H1 (cell line): ENCODE results near the gene MEGF9. TPM values are rescaled to one million over a fixed set of nuclear protein-coding genes. Genes with fewer than 3 reads are reported as not detected.

Source experiments
- CTCF ChIA-PET: fragments of 300-600 bp; sonication (Branson Sonifier 250); formaldehyde crosslinking; loops from one replicate; lab custom pipeline; 2021; ENCODE audit not compliant: partially characterized antibody; lab: Charles Lee
- POLR2A ChIA-PET: fragments of 300-600 bp; sonication (Branson Sonifier 250); formaldehyde crosslinking; loops from one replicate; lab custom pipeline; 2021; ENCODE audit warnings: inconsistent platforms; ENCODE audit not compliant: partially characterized antibody; lab: Charles Lee
- DNase-seq, 2 experiments: peaks; one replicate each; pipeline versions ENCODE4 v3.0.0 to v3.0.0-alpha.2; 2010 to 2022; ENCODE audit warnings: low spot score in 2 of 2, low read depth in 1 of 2, mixed read lengths in 1 of 2
- FAIRE-seq: peaks from 2 replicates; lab custom pipeline; 2011; peaks lifted over from hg19 to GRCh38; lab: Jason Lieb, UNC
- H2AFZ ChIP-seq: 2 replicates; pipeline ENCODE4 v1.8.1; 2012; ENCODE audit warnings: low read length, inconsistent platforms
- H2AK5ac ChIP-seq: 2 replicates; pipeline ENCODE4 v1.6.1; 2013; ENCODE audit warnings: low read depth, low read length
- H2BK120ac ChIP-seq: replicated peaks from 2 replicates; pipeline ENCODE3; 2013; ENCODE audit warnings: low read depth, low read length, inconsistent platforms
- H2BK12ac ChIP-seq: 2 replicates; pipeline ENCODE4 v1.6.1; 2013; ENCODE audit warnings: low read depth, low read length
- H2BK15ac ChIP-seq: 2 replicates; pipeline ENCODE4 v1.6.1; 2013; ENCODE audit warnings: low read length
- H2BK20ac ChIP-seq: 2 replicates; pipeline ENCODE4 v1.6.1; 2013; ENCODE audit warnings: low read length
- H2BK5ac ChIP-seq: 2 replicates; pipeline ENCODE4 v1.6.1; 2013; ENCODE audit warnings: low read depth, low read length
- H3K14ac ChIP-seq: 2 replicates; pipeline ENCODE4 v1.6.1; 2013; ENCODE audit warnings: inconsistent platforms; ENCODE audit not compliant: insufficient read length
- H3K18ac ChIP-seq: 2 replicates; pipeline ENCODE4 v1.6.1; 2013; ENCODE audit warnings: low read length; ENCODE audit errors: extremely low read depth
- H3K23ac ChIP-seq: 2 replicates; pipeline ENCODE4 v1.6.1; 2013; ENCODE audit warnings: inconsistent platforms; ENCODE audit not compliant: insufficient read length
- H3K23me2 ChIP-seq: 2 replicates; pipeline ENCODE4 v1.6.1; 2013; ENCODE audit warnings: low read depth, low read length
- H3K27ac ChIP-seq: 2 replicates; pipeline ENCODE4 v1.6.1; 2011; ENCODE audit warnings: low read depth, low read length, inconsistent platforms
- H3K27me3 ChIP-seq, 4 experiments: replicated peaks in 1 of 4; 1 replicate in 1 of 4; 2 replicates in 3 of 4; pipeline versions ENCODE4 v1.6.1 to v1.8.1; 2011 to 2013; ENCODE audit warnings: low read length in 3 of 4, mild to moderate bottlenecking in 3 of 4, inconsistent platforms in 2 of 4, mixed read lengths in 2 of 4, moderate library complexity in 1 of 4; ENCODE audit not compliant: control insufficient read depth in 3 of 4, insufficient read depth in 3 of 4; ENCODE audit errors: extremely low read depth in 1 of 4
- H3K36me3 ChIP-seq, 4 experiments: 2 replicates each; pipeline versions ENCODE4 v1.6.1 to v1.8.1; 2011 to 2013; ENCODE audit warnings: mild to moderate bottlenecking in 4 of 4, low read length in 3 of 4, moderate library complexity in 2 of 4, control low read depth in 1 of 4, inconsistent platforms in 1 of 4; ENCODE audit not compliant: insufficient read depth in 4 of 4, control insufficient read depth in 2 of 4
- H3K4ac ChIP-seq: replicated peaks from 2 replicates; pipeline ENCODE3; 2013; ENCODE audit warnings: low read length, low read depth, mixed read lengths, inconsistent platforms; ENCODE audit not compliant: insufficient read length
- H3K4me1 ChIP-seq, 4 experiments: replicated peaks in 1 of 4; 1 replicate in 1 of 4; 2 replicates in 3 of 4; pipeline versions ENCODE4 v1.6.1 to v1.8.1; 2011 to 2013; ENCODE audit warnings: low read length in 3 of 4, inconsistent platforms in 2 of 4, mixed read lengths in 1 of 4; ENCODE audit not compliant: insufficient read depth in 4 of 4, control insufficient read depth in 3 of 4
- H3K4me2 ChIP-seq, 2 experiments: 2 replicates each; pipeline versions ENCODE4 v1.6.1 to v1.8.1; 2011 to 2013; ENCODE audit warnings: low read depth in 2 of 2, low read length in 2 of 2, control low read depth in 1 of 2, inconsistent platforms in 1 of 2, mild to moderate bottlenecking in 1 of 2; ENCODE audit not compliant: insufficient read depth in 1 of 2
- H3K4me3 ChIP-seq, 4 experiments: fragments of 200-600, 300-600 bp in 1 of 4; sonication (generic), shearing (Covaris generic), sonication (Bioruptor Twin) in 1 of 4; 2 replicates each; pipeline versions ENCODE4 v1.5.1 to v1.8.1; 2011 to 2016; ENCODE audit warnings: low read length in 4 of 4, low read depth in 3 of 4, control low read depth in 2 of 4, inconsistent platforms in 2 of 4, mild to moderate bottlenecking in 2 of 4, mixed read lengths in 1 of 4, moderate library complexity in 1 of 4; ENCODE audit not compliant: insufficient read depth in 2 of 4; ENCODE audit errors: extremely low read depth in 1 of 4
- H3K56ac ChIP-seq: replicated peaks from 2 replicates; pipeline ENCODE3; 2013; ENCODE audit warnings: low read depth, mild to moderate bottlenecking, mixed read lengths, low read length, inconsistent platforms; ENCODE audit not compliant: insufficient read length
- H3K79me1 ChIP-seq: 2 replicates; pipeline ENCODE4 v1.6.1; 2013; ENCODE audit warnings: low read depth, low read length, control low read depth
- H3K79me2 ChIP-seq, 2 experiments: 2 replicates each; pipeline versions ENCODE4 v1.6.1 to v1.8.1; 2012 to 2013; ENCODE audit warnings: low read length in 2 of 2, mild to moderate bottlenecking in 2 of 2, inconsistent platforms in 1 of 2; ENCODE audit not compliant: insufficient read depth in 2 of 2, control insufficient read depth in 1 of 2
- H3K9ac ChIP-seq, 4 experiments: replicated peaks in 1 of 4; 1 replicate in 1 of 4; 2 replicates in 3 of 4; pipeline versions ENCODE4 v1.6.1 to v1.8.1; 2011 to 2013; ENCODE audit warnings: low read depth in 3 of 4, low read length in 3 of 4, control low read depth in 2 of 4, mild to moderate bottlenecking in 2 of 4, moderate library complexity in 2 of 4, inconsistent platforms in 1 of 4; ENCODE audit errors: extremely low read depth in 1 of 4
- H3K9me3 ChIP-seq, 2 experiments: 2 replicates each; pipeline versions ENCODE4 v1.6.1 to v1.8.1; 2012 to 2013; ENCODE audit warnings: mild to moderate bottlenecking in 2 of 2, moderate library complexity in 2 of 2, control low read depth in 1 of 2, inconsistent platforms in 1 of 2, low read depth in 1 of 2, low read length in 1 of 2, mixed read lengths in 1 of 2; ENCODE audit not compliant: insufficient read depth in 2 of 2
- H4K20me1 ChIP-seq, 2 experiments: replicated peaks in 1 of 2; 2 replicates each; pipeline versions ENCODE3 to v1.8.1; 2011 to 2013; ENCODE audit warnings: inconsistent platforms in 2 of 2, low read length in 2 of 2, mild to moderate bottlenecking in 1 of 2; ENCODE audit not compliant: insufficient read depth in 2 of 2, control insufficient read depth in 1 of 2
- H4K5ac ChIP-seq: 2 replicates; pipeline ENCODE4 v1.6.1; 2013; ENCODE audit warnings: low read length, low read depth, mixed read lengths, inconsistent platforms; ENCODE audit not compliant: insufficient read length
- H4K8ac ChIP-seq: 2 replicates; pipeline ENCODE4 v1.8.0; 2013; ENCODE audit warnings: mild to moderate bottlenecking, moderate library complexity, low read length, inconsistent platforms; ENCODE audit not compliant: insufficient read depth; ENCODE audit errors: extremely low read depth
- H4K91ac ChIP-seq: replicated peaks from 2 replicates; pipeline ENCODE3; 2013; ENCODE audit warnings: low read length, mixed read lengths, inconsistent platforms; ENCODE audit not compliant: insufficient read length
- ATF3 ChIP-seq: IDR thresholded peaks from 2 replicates; pipeline ENCODE4 v1.6.1; 2011; ENCODE audit warnings: low read depth, mild to moderate bottlenecking, low read length; ENCODE audit not compliant: insufficient read depth
- BRCA1 ChIP-seq: IDR thresholded peaks from 2 replicates; pipeline ENCODE4 v1.6.1; 2012; ENCODE audit warnings: low read depth, low read length, improper control_type of control experiment
- CEBPB ChIP-seq: IDR thresholded peaks from 2 replicates; pipeline ENCODE4 v1.6.1; 2012; ENCODE audit warnings: low read depth, low read length
- CTCF ChIP-seq, 3 experiments: IDR thresholded peaks; 1 replicate in 2 of 3; 2 replicates in 1 of 3; pipeline versions ENCODE4 v1.5.1 to v1.6.1; 2011; ENCODE audit warnings: low read length in 3 of 3, mild to moderate bottlenecking in 3 of 3, inconsistent platforms in 2 of 3, low read depth in 1 of 3, moderate library complexity in 1 of 3; ENCODE audit not compliant: insufficient read depth in 1 of 3; ENCODE audit errors: control extremely low read depth in 1 of 3
- E2F6 ChIP-seq: IDR thresholded peaks from 2 replicates; pipeline ENCODE4 v1.6.1; 2012; ENCODE audit warnings: inconsistent platforms
- GABPA ChIP-seq: IDR thresholded peaks from 2 replicates; pipeline ENCODE4 v1.6.1; 2011; ENCODE audit warnings: mild to moderate bottlenecking, low read length, moderate library complexity, borderline replicate concordance; ENCODE audit not compliant: insufficient read depth
- JUND ChIP-seq: IDR thresholded peaks from 2 replicates; pipeline ENCODE4 v1.6.1; 2011; ENCODE audit warnings: mild to moderate bottlenecking, improper control_type of control experiment, low read length
- POLR2AphosphoS5 ChIP-seq: IDR thresholded peaks from 2 replicates; pipeline ENCODE4 v1.6.1; 2011; ENCODE audit warnings: low read depth, low read length
- POU5F1 ChIP-seq: IDR thresholded peaks from 2 replicates; pipeline ENCODE4 v1.6.1; 2011; ENCODE audit warnings: low read depth, mild to moderate bottlenecking, low read length, moderate library complexity
- RAD21 ChIP-seq, 2 experiments: IDR thresholded peaks in 1 of 2; conservative IDR thresholded peaks in 1 of 2; 2 replicates each; pipeline ENCODE4 v1.6.1; 2011; ENCODE audit warnings: low read depth in 2 of 2, low read length in 2 of 2, improper control_type of control experiment in 1 of 2, inconsistent platforms in 1 of 2, mild to moderate bottlenecking in 1 of 2, moderate library complexity in 1 of 2
- TEAD4 ChIP-seq: IDR thresholded peaks from 2 replicates; pipeline ENCODE4 v1.6.1; 2012; ENCODE audit warnings: low read depth, low read length, inconsistent platforms, mixed read lengths
- WGBS, 2 experiments: shearing (Covaris generic) in 1 of 2; methylation state at CpG; one replicate each; pipeline versions ENCODE4 v1.1.6 to v1.1.7; 2013 to 2015; ENCODE audit warnings: low lambda C conversion rate in 2 of 2, mixed read lengths in 2 of 2, inconsistent platforms in 1 of 2, low coverage in 1 of 2, missing lambda C conversion rate in 1 of 2; ENCODE audit not compliant: insufficient replicate concordance in 2 of 2, insufficient coverage in 1 of 2, insufficient read length in 1 of 2; ENCODE audit errors: extremely low coverage in 1 of 2, missing lambda C conversion rate in 1 of 2; 5-methylcytosine and 5-hydroxymethylcytosine counted together
- polyA plus RNA-seq, 7 experiments: library from polyadenylated mRNA; depleted of rRNA in 3 of 7; stranded (reverse) in 5 of 7; unstranded in 2 of 7; fragments of >200 nt in 5 of 7; fragments of 200-250 nt in 2 of 7; gene quantifications; 1 replicate in 5 of 7; 2 replicates in 1 of 7; 4 replicates in 1 of 7; pipeline versions ENCODE4 v1.2.1 to v1.2.3, GENCODE V29; 2011 to 2013; ENCODE audit warnings: missing spikeins in 2 of 7, mixed read lengths in 2 of 7
- total RNA-seq: library from RNA; stranded (reverse); fragmentation: NEBNext Ultra II Directional; extraction: Animal tissue kit (Norgen Biotek cat#: 25700); gene quantifications from 2 replicates; pipeline ENCODE4 v1.2.1, GENCODE V29; 2021

MEGF9 gene
- total and polyA plus RNA-seq, 2 of the 8 experiments (the other 6 are each of a cell fraction or from before 2014, with no cell fraction given), result 0.45 to 1.8 TPM

- Histone ChIP-seq H2AK5ac (no peak overlapping the region), H3K4me2 (no peak overlapping the region), H3K9me3 (no peaks in the 10 kb centered on the region), H2BK5ac (no peak overlapping the region), H3K56ac (no peak overlapping the region), H3K36me3 (peaks cover 0 to 21% (median 8%) of the 10 kb centered on the region in 4 experiments; a peak in 6 of 8 replicates), H4K20me1 (peaks cover 1 to 3% of the 10 kb centered on the region in 2 experiments), H2BK12ac (no peak overlapping the region), H4K5ac (no peak overlapping the region), H4K91ac (no peak overlapping the region), H2BK120ac (no peak overlapping the region), H2BK20ac (no peak overlapping the region), H3K23ac (no peak overlapping the region), H3K23me2 (no peaks in the 10 kb centered on the region), H3K27ac (no peak overlapping the region), H3K9ac (no peak overlapping the region), H2BK15ac (no peak overlapping the region), H2AFZ (no peak overlapping the region), H3K18ac (no peak overlapping the region), H3K14ac (no peak overlapping the region), H3K4ac (no peak overlapping the region), H3K4me3 (no peak overlapping the region), H3K79me2 (no peaks in the 10 kb centered on the region), H3K27me3 (no peaks in the 10 kb centered on the region), H4K8ac (no peak overlapping the region), H3K4me1 (no peaks in the 10 kb centered on the region), H3K79me1 (no peaks in the 10 kb centered on the region)
- ChIA-PET POLR2A (no interaction called here), CTCF (no interaction called here)
- 87% methylated on average over 3 of the region's 3 CpGs; no CpG with 5 or more reads in 1 of the 2 experiments for WGBS, 2 experiments
- DNase-seq, result no peak
- no peak for FAIRE-seq
- TF ChIP-seq GABPA, result no peak
- no peak for TF ChIP-seq BRCA1
- TF ChIP-seq CTCF (IDR thresholded peaks at IDR 0.05; ENCODE audit: control extremely low read depth in 1 of 3, insufficient read depth in 1 of 3, low read depth in 1 of 3, low read length in 3 of 3), result no peak
- TF ChIP-seq E2F6, result no peak
- no peak for TF ChIP-seq RAD21 (IDR thresholded peaks at IDR 0.05 in 1 of 2, conservative IDR thresholded peaks at IDR 0.05 in 1 of 2; ENCODE audit: low read depth in 2 of 2, low read length in 2 of 2)
- no peak for TF ChIP-seq POU5F1
- no peak for TF ChIP-seq JUND
- no peak for TF ChIP-seq TEAD4
- no peak for TF ChIP-seq ATF3
- TF ChIP-seq CEBPB, result no peak
- no peak for TF ChIP-seq POLR2AphosphoS5
Measured at GRCh38 chr9:120758544-120758943, 44.3 kb upstream of the MEGF9 start.
